Prostate gland (tissue), 2 donors: ENCODE results near the gene CENPX.

Source experiments
- CTCF ChIP-seq, 4 experiments: fragments of 200-600 bp in 2 of 4; fragments of 450-650 bp in 2 of 4; sonication (generic) in 2 of 4; IDR thresholded peaks; 1 replicate in 3 of 4; 2 replicates in 1 of 4; pipeline ENCODE4 v1.5.1; 2016 to 2019; ENCODE audit warnings: antibody characterized with exemption in 4 of 4, mild to moderate bottlenecking in 2 of 4, moderate library complexity in 2 of 4
- POLR2A ChIP-seq: fragments of 450-650 bp; IDR thresholded peaks from one replicate; pipeline ENCODE4 v1.6.1; 2016; ENCODE audit warnings: antibody characterized with exemption, mild to moderate bottlenecking

DNA sequence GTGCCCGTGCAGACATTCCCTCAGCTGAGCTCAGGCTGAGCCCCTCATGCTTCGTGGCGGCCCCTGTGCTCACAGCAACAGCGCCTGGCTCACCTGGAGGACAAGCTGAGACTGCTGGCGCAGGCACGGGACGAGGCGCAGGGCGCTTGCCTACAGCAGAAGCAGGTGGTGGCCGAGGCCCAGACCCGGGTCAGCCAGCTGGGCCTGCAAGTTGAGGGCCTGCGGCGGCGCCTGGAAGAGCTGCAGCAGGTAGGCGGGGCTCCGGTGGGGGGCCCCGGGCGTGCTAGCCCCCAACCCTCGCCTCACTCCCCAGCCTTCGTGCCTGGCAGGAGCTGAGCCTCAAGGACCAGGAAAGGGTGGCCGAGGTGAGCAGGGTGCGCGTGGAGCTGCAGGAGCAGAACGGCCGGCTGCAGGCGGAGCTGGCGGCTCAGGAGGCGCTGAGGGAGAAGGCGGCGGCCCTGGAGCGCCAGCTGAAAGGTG, 7.4 kb upstream of the CENPX start:
- no peak for TF ChIP-seq CTCF (IDR thresholded peaks at IDR 0.05)
- TF ChIP-seq POLR2A: no peak
